Renal cortex interstitium (tissue), 15 donors: ENCODE data around the gene ERICH6B. TPM values are rescaled to one million over a fixed set of nuclear protein-coding genes. Genes with fewer than 3 reads are reported as not detected.
"Not testable (repeated sequence)": the region's sequence is repeated elsewhere in the genome, so short reads cannot be mapped to it uniquely, and the experiment has no call there.

ENCODE experiments used
- DNase-seq, 11 donors: peaks; one replicate each; pipeline ENCODE4 v3.0.0-alpha.2; 2013; ENCODE audit warnings: low read depth in 9 of 11, low spot score in 4 of 11; ENCODE audit errors: extremely low read depth in 1 of 11
- long read RNA-seq, 16 experiments: transcript quantifications; one replicate each; lab custom pipeline, GENCODE V29; 2026
- polyA plus RNA-seq, 3 donors: library from polyadenylated mRNA; unstranded; fragments of 120-200 nt; gene quantifications; one replicate each; pipeline ENCODE4 v1.2.1, GENCODE V29; 2013; ENCODE audit not compliant: insufficient read length in 3 of 3

Gene ERICH6B
- 1 to 10 TPM in 2 of 3 donors, under 1 TPM in 1; 0.96 to 2.4 (median 1.1) TPM for polyA plus RNA-seq
- long read RNA-seq, donor 1, result 0 reads
- long read RNA-seq, donor 2, result 0 reads
- long read RNA-seq, donor 3, partial matches to known transcripts, result 75 of 80 reads
- long read RNA-seq, donor 3, other reads (novel, unspliced or antisense), result 5 of 80 reads
- long read RNA-seq, donor 4, result 0 reads
- long read RNA-seq, donor 5, result 0 reads
- long read RNA-seq, donor 6, result 0 reads
- long read RNA-seq, donor 7, result 0 reads
- long read RNA-seq, donor 8, result 0 reads
- long read RNA-seq, donor 9, result 0 reads
- long read RNA-seq, donor 10, result 0 reads
- long read RNA-seq, donor 11, result 0 reads
- long read RNA-seq, donor 12, result 0 reads
- long read RNA-seq, donor 13, result 0 reads
- long read RNA-seq, donor 14, result 0 reads
- long read RNA-seq, donor 15, result 0 reads
- long read RNA-seq, donor 16, result 0 reads

DNA sequence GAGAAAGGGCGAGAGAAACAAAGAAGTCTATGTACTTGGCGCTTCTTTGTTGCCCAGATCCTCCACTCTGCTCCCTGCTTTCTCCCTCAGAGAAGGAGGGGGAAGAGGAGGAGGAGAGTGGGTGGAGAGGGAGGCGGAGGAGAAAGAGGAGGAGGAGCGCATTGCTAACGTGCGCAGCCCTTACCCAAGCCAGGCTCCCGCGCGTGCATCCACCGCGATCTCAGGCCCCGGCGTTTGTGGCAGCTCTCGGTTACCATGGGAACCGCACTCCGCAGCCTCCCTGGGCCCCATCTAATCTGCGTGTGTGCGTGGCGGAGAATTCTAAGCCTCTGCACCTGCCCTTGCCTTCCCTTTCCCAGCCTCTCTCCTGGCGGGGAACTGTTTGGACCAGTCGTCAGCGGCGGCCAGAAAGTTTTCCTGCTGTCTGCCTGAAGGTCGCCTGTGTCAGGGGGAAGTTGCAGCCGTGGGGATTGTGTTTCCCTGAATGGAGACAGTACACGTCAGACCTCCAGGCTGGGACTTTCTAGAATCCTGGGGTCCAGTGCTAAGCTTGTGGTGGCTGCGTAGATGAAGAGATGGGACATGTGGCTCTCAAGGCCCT, at the start of gene ERICH6B:
TSS of gene ERICH6B (minus strand) at position 239 of the 601 bp plus-strand sequence. CDS start 18,734 bp downstream, outside the sequence.
- peak in 10 of 11 donors; percentile 45 to 77 (median 66) for DNase-seq

DNA sequence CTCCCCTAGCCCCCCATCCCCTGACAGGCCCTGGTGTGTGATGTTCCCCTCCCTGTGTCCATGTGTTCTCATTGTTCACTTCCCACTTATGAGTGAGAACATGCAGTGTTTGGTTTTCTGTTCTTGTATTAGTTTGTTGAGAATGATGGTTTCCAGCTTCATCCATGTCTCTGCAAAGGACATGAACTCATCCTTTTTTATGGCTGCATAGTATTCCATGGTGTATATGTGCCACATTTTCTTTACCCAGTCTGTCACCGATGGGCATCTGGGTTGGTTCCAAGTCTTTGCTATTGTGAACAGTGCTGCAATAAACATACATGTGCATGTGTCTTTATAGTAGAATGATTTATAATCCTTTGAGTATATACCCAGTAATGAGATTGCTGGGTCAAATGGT, 47.4 kb upstream of the ERICH6B start:
- not testable (repeated sequence) for DNase-seq

DNA sequence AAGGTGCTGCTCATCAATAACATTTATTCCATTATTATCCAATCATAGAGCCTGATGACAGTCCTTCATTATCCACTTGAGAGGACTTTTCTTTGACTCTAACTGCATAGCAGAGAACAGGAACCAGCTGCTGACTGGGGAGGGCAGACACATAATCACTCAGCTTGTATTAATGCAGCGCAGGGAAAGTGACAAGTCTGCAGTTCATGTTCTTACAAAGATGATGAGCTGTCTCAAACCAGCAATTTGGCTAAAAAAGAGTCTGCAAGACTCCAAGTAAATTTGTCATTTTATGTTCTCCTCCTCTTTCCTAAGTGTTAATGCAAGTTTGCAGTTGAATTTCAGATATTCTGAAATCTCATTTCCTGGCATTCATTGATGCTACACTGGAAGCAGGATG, 46.6 kb upstream of the ERICH6B start:
- DNase-seq, result no peak

DNA sequence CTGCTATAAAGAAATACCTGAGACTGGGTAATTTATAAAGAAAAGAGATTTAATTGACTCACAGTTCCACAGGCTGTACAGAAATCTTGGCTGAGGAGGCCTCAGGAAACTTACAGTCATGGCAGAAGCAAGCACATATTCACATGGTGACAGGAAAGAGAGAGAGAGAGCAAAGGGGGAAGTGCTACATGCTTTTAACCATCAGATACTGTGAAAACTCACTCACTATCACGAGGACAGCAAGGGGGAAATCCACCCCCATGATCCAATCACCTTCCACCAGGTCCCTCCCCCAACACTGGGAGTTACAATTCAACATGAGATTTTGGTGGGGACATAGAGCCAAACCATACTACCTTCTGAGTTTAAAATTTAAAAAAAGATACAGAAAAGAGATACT, 44.9 kb upstream of the ERICH6B start:
- not testable (repeated sequence) for DNase-seq

DNA sequence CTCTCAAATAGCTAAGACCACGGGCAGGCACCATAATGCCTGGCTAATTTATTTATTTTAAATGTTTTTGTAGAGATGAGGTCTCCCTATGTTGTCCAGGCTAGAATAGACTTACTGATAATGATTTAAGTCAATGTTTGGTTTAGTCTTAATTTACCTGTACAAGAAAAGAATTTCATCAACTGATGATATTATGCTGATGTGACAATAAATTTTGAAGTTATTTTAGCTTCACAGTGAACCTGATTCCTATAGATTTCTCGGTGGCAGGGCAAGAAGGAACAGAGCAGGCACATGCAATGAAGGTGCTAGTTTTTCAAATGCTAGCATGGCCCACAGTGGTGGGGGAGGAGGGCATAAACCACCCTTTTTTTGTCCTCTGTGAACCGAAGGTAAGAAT, 44.0 kb upstream of the ERICH6B start:
- no peak for DNase-seq

DNA sequence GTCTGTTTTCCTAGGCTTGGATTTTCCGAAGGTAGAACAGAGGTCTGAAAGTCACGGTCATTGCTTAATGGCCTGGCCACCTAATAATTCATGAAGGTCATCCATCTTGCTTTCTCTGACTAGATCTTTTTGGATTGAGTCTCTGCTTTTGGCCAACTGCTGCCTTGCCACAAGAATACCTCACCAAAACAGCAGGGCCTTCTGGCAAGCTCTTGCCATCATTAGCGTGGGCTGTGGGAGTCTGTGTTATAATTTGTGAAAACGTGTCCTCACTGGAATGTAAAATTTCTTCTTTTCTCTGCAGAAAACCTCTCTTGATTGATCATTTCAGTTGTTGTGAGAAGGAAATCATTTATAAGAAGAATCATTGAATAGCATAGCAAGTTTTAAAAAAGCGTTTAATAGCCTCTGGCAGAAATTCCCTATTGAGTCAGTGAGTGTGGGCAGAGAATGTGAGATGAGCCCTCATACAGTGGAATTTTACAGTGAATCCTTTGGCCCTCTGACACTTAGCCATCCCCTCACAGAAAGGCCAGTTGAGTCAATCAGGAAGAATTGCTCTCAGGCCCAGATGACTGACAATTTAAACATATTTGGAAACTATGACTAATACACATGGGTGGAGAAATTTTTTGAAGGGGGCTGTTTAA, 43.2 kb upstream of the ERICH6B start:
- no peak for DNase-seq

DNA sequence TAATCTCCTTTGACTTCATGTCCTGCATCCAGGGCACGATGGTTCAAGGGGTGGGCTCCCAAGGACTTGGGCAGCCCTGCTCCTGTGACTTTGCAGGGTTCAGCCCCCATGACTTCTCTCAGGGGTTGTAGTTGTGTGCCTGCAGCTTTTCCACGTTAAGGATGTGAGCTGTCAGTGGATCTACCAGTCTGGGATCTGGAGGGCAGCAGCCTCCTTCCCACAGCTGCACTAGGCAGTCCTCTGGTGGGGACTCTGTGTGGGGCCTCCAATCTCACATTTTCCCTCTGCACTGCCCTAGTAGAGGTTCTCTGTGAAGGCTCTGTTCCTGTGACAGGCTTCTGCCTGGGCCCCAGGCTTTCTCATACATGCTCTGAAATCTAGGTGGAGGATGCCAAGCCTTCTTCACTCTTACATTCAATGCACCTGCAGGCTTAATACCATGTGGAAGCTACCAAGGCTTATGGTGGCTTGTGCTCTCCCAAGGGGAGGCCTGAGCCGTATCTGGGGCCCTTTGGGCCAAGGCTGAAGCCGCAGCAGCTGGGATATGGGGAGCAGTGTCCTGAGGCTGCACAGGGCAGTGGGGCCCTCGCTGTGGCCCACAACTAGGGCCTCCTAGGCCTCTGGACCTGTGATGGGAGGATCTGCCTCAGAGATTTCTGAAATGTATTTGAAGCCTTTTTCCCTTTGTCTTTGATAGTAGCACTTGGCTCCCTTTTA, 39.3 kb upstream of the ERICH6B start:
- no peak for DNase-seq

DNA sequence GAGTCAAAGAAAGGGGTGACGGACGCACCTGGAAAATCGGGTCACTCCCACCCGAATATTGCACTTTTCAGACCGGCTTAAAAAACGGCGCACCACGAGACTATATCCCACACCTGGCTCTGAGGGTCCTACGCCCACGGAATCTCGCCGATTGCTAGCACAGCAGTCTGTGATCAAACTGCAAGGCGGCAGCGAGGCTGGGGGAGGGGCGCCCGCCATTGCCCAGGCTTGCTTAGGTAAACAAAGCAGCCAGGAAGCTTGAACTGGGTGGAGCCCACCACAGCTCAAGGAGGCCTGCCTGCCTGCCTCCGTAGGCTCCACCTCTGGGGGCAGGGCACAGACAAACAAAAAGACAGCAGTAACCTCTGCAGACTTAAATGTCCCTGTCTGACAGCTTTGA, 29.7 kb upstream of the ERICH6B start:
- not testable (repeated sequence) for DNase-seq

DNA sequence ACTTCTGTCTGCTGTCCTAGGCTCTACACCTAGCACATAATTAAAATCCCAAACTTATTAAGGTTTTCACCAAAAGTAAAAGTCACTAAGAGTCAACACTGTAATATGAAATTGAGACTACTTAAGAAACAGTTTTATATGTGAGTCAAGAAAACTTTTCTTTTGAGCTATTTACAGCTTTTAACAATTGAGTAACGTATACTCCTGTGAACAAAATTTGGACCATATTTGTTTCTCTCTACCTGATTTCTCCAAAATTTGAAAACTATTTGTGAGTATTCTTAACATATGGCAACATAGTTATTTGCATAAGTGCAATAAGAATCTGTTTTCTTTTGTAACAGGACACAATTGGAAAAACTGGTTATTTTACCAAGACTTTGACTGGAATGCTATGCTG, 26.6 kb upstream of the ERICH6B start:
- DNase-seq, result not testable (repeated sequence)

DNA sequence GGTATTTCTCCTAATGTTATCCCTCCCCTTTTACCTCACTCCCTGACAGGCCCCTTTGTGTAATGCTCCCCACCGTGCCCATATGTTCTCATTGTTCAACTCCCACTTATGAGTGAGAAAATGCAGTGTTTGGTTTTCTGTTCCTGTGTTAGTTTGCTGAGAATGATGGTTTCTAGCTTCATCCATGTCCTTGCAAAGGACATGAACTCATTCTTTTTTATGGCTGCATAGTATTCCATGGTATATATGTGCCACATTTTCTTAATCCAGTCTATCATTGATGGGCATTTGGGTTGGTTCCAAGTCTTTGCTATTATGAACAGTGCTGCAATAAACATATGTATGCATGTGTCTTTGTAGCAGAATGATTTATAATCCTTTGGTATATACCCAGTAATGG, 19.8 kb upstream of the ERICH6B start:
- DNase-seq, result not testable (repeated sequence)

DNA sequence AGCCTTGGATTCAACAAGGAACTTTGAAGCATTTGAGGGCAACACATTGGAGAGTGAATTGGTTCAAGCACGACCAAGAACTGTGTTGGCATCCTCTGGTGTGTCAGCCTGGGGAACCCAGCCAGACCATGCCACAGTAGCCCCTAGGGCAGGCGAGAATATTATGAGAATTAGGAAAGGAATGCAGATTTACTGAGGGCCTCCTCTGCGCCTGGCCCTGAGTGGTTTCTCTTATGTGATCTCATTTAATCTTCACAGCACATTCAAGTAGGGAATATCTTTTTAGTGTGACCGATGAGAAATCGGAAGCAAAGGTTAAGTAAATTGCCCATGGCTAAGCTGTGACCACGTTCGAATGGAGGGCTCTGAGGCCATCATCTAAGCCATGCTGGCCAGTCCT, 15.3 kb upstream of the ERICH6B start:
- DNase-seq, result no peak

DNA sequence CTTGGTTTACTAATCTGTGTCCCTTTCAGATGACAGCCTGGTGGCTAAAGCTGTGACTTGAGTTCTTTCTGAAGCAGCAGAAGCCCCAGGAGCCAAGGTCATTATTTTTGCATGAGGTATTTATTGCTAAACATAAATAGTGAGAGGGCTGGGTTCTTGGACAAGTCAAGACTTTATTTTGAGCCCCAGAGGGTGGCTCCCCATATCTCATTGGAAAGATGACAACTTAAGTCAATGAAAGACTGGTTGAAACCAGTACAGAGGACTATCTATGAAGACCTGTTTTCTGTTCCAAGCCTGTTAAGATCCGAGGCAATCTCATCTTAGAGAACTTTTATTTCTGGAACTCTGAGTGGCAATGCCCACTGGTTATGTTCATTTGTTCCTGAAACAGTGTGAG, 14.4 kb upstream of the ERICH6B start:
- no peak for DNase-seq

DNA sequence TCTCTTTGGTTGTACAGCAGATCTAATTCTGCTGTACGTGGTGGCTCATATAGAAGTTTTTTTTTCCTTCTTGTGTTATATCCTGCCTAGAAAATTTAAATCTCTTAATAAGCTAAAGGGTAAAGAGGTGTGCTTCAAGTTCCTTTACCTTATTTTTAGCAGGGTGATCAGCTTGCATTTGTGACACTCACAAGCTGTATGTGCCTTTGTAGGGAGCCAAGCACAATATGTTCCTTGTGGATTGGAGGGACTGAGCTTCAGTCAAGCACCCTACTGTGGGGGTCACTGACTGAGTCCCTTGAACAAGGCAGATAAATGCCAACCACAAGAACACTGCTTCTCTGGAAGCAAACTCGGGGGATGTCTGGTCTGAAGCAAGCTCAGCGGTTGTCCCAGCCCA, 12.6 kb upstream of the ERICH6B start:
- no peak for DNase-seq

DNA sequence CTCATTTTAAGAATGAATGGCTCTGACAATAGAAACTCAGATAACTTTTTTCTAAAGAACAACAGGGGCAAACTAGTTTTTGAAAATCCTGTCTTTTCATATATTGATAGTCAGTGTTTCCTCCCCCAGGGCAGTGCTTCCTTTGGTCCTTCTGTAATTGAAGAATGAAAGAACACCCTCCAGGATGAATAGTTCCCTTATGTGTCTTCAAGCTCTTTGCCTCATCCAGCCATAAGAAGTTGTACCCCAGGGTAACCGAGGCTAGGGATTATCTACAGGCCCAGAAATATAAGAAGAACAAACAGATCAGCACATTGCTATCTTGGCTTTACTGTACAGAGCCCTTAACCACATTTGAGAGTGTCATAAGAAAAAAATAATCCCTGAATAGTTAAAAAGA, 12.1 kb upstream of the ERICH6B start:
- no peak for DNase-seq

DNA sequence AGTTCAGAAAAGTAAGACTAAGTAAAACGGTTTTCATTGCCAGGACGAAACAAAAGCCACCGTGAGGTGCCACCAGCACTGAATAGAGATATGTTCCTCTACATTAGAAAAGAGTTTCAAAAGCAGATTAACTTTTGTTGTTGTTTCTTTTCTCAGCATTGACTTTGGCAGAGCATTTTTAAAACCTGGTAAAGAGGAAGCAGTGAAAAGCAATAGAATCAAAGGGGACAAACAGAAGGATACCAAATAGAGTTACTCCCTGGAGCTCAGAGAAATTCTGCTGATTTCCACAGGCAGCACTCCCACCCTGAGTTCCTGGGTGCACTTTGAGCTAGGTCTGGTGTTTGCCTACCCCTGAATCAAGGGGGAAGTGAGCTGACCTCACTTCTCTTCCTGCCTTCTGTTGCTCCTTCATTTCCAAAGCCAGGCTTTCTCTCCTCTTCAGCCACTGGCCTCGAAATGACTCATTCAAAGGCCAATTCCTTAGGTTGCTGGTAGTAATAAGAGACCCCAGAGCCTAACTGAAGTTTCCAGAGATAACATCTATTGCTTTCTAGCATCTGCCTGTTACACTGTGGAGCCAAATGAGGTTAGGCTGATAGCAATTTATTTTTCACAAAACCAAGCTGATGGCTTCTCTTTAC, 11.3 kb upstream of the ERICH6B start:
- DNase-seq, result no peak

DNA sequence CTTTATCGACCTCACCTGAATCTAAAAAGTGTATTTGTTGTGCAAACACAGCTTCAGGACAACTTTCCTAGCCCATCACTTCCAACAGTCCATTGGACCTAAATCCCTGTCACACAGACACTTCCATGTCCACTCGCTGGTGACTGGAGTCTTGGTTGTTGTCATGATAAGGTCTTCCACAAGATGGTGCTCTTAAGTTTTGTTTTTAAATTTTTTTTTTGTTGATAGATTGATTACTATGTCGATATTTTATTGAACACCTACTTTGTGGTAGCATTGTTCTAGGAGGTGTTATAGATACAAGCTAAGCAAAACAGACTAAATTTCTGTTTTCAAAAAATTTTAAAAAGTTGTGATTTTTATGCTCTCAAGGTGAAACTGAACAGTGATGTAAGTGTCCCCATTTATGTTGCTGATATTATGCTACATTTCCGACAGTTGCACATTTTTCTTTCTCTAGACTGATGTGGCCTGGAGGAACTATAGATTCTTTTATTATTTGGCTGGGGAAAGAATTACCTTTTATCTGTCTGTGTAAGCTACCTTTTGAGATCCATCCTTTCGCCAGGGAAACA, 8.1 kb upstream of the ERICH6B start:
- no peak for DNase-seq

DNA sequence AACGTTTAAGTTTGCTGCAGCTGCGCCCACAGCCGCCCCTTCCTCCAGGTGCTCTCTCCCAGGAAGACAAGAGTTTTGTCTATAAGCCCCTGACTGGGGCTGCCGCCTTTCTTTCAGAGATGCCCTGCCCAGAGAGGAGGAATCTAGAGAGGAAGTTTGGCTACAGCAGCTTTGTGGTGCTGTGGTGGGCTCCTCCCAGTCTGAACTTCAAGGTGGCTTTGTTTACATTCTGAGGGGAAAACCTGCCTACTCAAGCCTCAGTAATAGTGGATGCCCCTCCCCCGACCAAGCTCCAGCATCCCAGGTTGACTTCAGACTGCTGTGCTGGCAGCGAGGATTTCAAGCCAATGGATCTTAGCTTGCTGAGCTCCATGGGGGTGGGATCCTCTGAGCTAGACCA, 6.4 kb upstream of the ERICH6B start:
- no peak for DNase-seq

DNA sequence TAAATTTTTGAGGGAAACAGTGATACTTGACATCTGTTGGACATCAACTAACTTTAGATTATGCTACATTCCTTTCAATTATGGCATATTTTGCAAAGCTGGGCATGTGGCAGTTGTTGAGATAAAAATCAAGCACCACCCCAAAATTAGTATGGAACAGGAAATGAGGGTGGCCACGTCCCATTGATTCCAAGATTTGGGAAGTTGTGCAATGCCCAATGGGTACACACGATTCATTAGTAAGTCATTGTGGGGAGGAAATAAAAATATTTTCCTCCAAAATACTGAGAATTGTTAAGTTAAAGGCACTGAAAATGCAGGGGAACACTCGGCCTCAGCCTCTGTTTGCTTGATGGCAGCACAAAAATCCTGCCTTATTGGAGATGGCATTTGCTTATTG, 7.6 kb downstream of the ERICH6B start:
- no peak for DNase-seq

DNA sequence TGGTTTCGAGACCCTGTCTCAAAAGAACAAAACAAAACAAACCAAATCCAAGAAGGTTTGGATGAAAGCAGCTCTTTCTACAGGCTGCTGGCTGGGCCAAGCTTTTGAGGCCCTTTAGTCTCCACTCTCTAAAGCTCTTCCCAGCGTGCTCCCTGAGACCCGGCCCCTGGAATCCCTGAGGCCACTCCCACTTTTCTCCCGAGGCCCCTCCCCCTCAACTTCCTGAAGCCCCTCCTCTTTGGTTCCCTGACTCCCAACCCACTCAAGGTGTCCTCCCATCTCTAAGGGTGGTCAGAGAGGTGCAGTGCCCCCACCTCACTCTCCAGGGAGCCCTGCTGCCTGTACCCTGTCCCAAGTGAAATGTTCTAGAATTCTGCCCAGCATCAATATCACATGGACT, 10.6 kb downstream of the ERICH6B start:
- no peak for DNase-seq
